Naive thymus-derived CD4-positive, alpha-beta T cell (primary cell): Measurements from ENCODE around the gene PINLYP. TPM values are rescaled to one million over a fixed set of nuclear protein-coding genes. Genes with fewer than 3 reads are reported as not detected.

Experiments used
- ATAC-seq: fragments of 150-1000 bp; cut with Tn5 transposase; 2 replicates; pipeline ENCODE4 v1.10.0; 2021; ENCODE audit warnings: mild to moderate bottlenecking, moderate library complexity
- CTCF ChIA-PET: fragments of 350-600 bp; sonication (Branson Sonifier 250); formaldehyde crosslinking; loops from one replicate; lab custom pipeline; 2021; ENCODE audit warnings: antibody characterized with exemption; lab: Charles Lee
- POLR2A ChIA-PET: fragments of 350-600 bp; sonication (Branson Sonifier 250); formaldehyde crosslinking; loops from one replicate; lab custom pipeline; 2021; ENCODE audit warnings: antibody characterized with exemption, inconsistent platforms; lab: Charles Lee
- DNase-seq, 9 donors: peaks; one replicate each; pipeline versions ENCODE4 v3.0.0 to v3.0.0-alpha.2; 2020 to 2022; ENCODE audit warnings: mixed read lengths in 1 of 9
- H3K27ac ChIP-seq: one replicate; pipeline ENCODE4 v1.7.0; 2013; ENCODE audit warnings: mild to moderate bottlenecking, low read depth, low read length, moderate library complexity
- H3K27me3 ChIP-seq, 2 donors: one replicate each; pipeline ENCODE4 v1.7.0; 2013; ENCODE audit warnings: low read length in 2 of 2, mild to moderate bottlenecking in 2 of 2, moderate library complexity in 2 of 2; ENCODE audit not compliant: control insufficient read depth in 2 of 2, insufficient read depth in 2 of 2
- H3K36me3 ChIP-seq, 3 experiments: 1 replicate in 2 of 3; 2 replicates in 1 of 3; pipeline ENCODE4 v1.7.0; 2013; ENCODE audit warnings: low read length in 3 of 3, mild to moderate bottlenecking in 3 of 3, moderate library complexity in 1 of 3; ENCODE audit not compliant: insufficient read depth in 3 of 3, control insufficient read depth in 2 of 3
- H3K4me1 ChIP-seq, 2 donors: one replicate each; pipeline ENCODE4 v1.7.0; 2013; ENCODE audit warnings: low read length in 2 of 2, mild to moderate bottlenecking in 2 of 2, moderate library complexity in 1 of 2; ENCODE audit not compliant: control insufficient read depth in 2 of 2, insufficient read depth in 2 of 2
- H3K4me3 ChIP-seq: 2 replicates; pipeline ENCODE4 v1.7.0; 2013; ENCODE audit warnings: mild to moderate bottlenecking, low read length
- H3K9me3 ChIP-seq, 3 experiments: 1 replicate in 2 of 3; 2 replicates in 1 of 3; pipeline ENCODE4 v1.7.0; 2013; ENCODE audit warnings: low read length in 3 of 3; ENCODE audit not compliant: control insufficient read depth in 2 of 3
- H3K27ac Mint-ChIP-seq, 9 donors: one replicate each; pipeline ENCODE4 v1.8.0; 2020 to 2022; ENCODE audit warnings: mixed read lengths in 9 of 9, mild to moderate bottlenecking in 8 of 9, moderate library complexity in 5 of 9, inconsistent platforms in 2 of 9
- H3K27me3 Mint-ChIP-seq, 5 donors: one replicate each; pipeline ENCODE4 v1.8.0; 2021 to 2022; ENCODE audit warnings: mixed read lengths in 5 of 5, mild to moderate bottlenecking in 1 of 5
- H3K36me3 Mint-ChIP-seq, 5 donors: one replicate each; pipeline ENCODE4 v1.8.0; 2020 to 2022; ENCODE audit warnings: mixed read lengths in 5 of 5, mild to moderate bottlenecking in 3 of 5, inconsistent platforms in 1 of 5
- H3K4me1 Mint-ChIP-seq, 7 donors: one replicate each; pipeline ENCODE4 v1.8.0; 2020 to 2022; ENCODE audit warnings: mixed read lengths in 7 of 7, mild to moderate bottlenecking in 3 of 7, inconsistent platforms in 1 of 7
- H3K4me3 Mint-ChIP-seq, 10 donors: one replicate each; pipeline ENCODE4 v1.8.0; 2020 to 2022; ENCODE audit warnings: mild to moderate bottlenecking in 10 of 10, mixed read lengths in 10 of 10, moderate library complexity in 6 of 10, inconsistent platforms in 2 of 10
- H3K9me3 Mint-ChIP-seq, 11 donors: one replicate each; pipeline ENCODE4 v1.8.0; 2020 to 2022; ENCODE audit warnings: mixed read lengths in 11 of 11, mild to moderate bottlenecking in 4 of 11, inconsistent platforms in 1 of 11, moderate library complexity in 1 of 11
- intact Hi-C, 2 donors: fragments of 100-400 bp; cut with micrococcal nuclease; formaldehyde crosslinking; loops; one replicate each; pipeline ENCODE4 v1.15.1; 2023
- polyA plus RNA-seq, 2 donors: library from polyadenylated mRNA; unstranded; fragments of 300-500 nt; fragmentation: Illumina TruSeq; gene quantifications; one replicate each; pipeline ENCODE4 v1.2.3, GENCODE V29; 2021
- total RNA-seq, 6 experiments: library from RNA in 5 of 6; stranded (reverse) in 5 of 6; gene quantifications; 1 replicate in 5 of 6; 2 replicates in 1 of 6; pipeline ENCODE4 v1.2.3 and lab custom pipeline; 2021 to 2026

Gene PINLYP
- total and polyA plus RNA-seq, 7 experiments from 2014 or later, result 0.27 to 5.8 (median 0.54) TPM; not detected in 1

- no peaks in the 10 kb centered on the region for H3K9me3 Mint-ChIP-seq
- H3K4me3 Mint-ChIP-seq, result peak overlapping the region; percentile 88 to 98 (median 92)
- no peaks in the 10 kb centered on the region for H3K27me3 ChIP-seq
- no peak for ATAC-seq
- peaks cover 5 to 30% (median 23%) of the 10 kb centered on the region in 7 donors for H3K4me1 Mint-ChIP-seq
- no peaks in the 10 kb centered on the region for H3K9me3 ChIP-seq
- H3K36me3 ChIP-seq, result no peaks in the 10 kb centered on the region
- H3K4me1 ChIP-seq, result peaks cover 15 to 19% of the 10 kb centered on the region in 2 donors
- DNase-seq, result peak in 1 of 9 donors; percentile 38
- peak overlapping the region; percentile 68 for H3K27ac ChIP-seq
- peak overlapping the region; percentile 90 to 95 (median 94) for H3K27ac Mint-ChIP-seq
- no peaks in the 10 kb centered on the region for H3K27me3 Mint-ChIP-seq
- intact Hi-C loops, result loop anchor here (2.0 kb wide), 3 partner anchors 22 to 136 kb away; no protein-coding TSS in a partner anchor
- peak overlapping the region; percentile 98 for H3K4me3 ChIP-seq
- H3K36me3 Mint-ChIP-seq, result peaks cover 0 to 7% (median 4%) of the 10 kb centered on the region in 5 donors
- ChIA-PET CTCF (interaction anchor here (0.6 to 2.3 kb wide), 8 partner anchors 13 to 100 kb away, joined by 3 to 20 read pairs (median 4); no protein-coding TSS in a partner anchor), POLR2A (interaction anchor here (0.6 to 5.0 kb wide), 21 partner anchors 8 to 136 kb away, joined by 3 to 30 read pairs (median 5); partner anchors contain the start of genes IRGQ, PHLDB3, XRCC1 and ZNF576)
Observed at GRCh38 chr19:43532571-43532961, 43.0 kb upstream of the PINLYP start.

GRCh38 chr19:43532962-43533545 is 42.5 kb upstream of the PINLYP start, which contains the start of gene ZNF575:
ZNF575 (plus strand) TSS chr19:43533188; CDS start chr19:43534423, 1,235 bp downstream.
- DNase-seq (peak; percentile 61 to 91 (median 87)), ATAC-seq (peak; percentile 64)
- CTCF ChIA-PET, result interaction anchor here (0.6 to 2.3 kb wide), 8 partner anchors 13 to 97 kb away, joined by 3 to 20 read pairs (median 4); no protein-coding TSS in a partner anchor
- Histone ChIP-seq H3K27ac (peak within 1 kb of the TSS; percentile 68), H3K4me1 (peaks cover 12 to 14% of the 10 kb centered on the region in 2 donors), H3K36me3 (peaks cover 0 to 2% (median 0%) of the 10 kb centered on the region in 3 experiments), H3K9me3 (no peaks in the 10 kb centered on the region), H3K4me3 (peak within 1 kb of the TSS; percentile 98), H3K27me3 (no peaks in the 10 kb centered on the region)
- H3K27ac Mint-ChIP-seq, result peak within 1 kb of the TSS; percentile 90 to 98 (median 95)
- no peaks in the 10 kb centered on the region for H3K9me3 Mint-ChIP-seq
- intact Hi-C loops, result loop anchor here (1.0 to 2.0 kb wide), 9 partner anchors 8 to 136 kb away; partner anchors contain the start of genes PHLDB3 (in 2 of the 2), PINLYP (in 2 of the 2), XRCC1 (in 2 of the 2) and IRGQ (in 1 of the 2)
- POLR2A ChIA-PET, result interaction anchor here (0.6 to 5.0 kb wide), 24 partner anchors 8 to 136 kb away, joined by 3 to 30 read pairs (median 5); partner anchors contain the start of genes IRGQ, PHLDB3, XRCC1 and ZNF576
- H3K4me1 Mint-ChIP-seq, result peaks cover 5 to 27% (median 18%) of the 10 kb centered on the region in 7 donors
- H3K36me3 Mint-ChIP-seq, result peaks cover 0 to 7% (median 4%) of the 10 kb centered on the region in 5 donors
- H3K4me3 Mint-ChIP-seq, result peak within 1 kb of the TSS; percentile 88 to 98 (median 95)
- no peaks in the 10 kb centered on the region for H3K27me3 Mint-ChIP-seq

GRCh38 chr19:43533546-43534304 is 41.9 kb upstream of the PINLYP start:
- H3K9me3 ChIP-seq, result peaks cover 0 to 3% (median 0%) of the 10 kb centered on the region in 3 experiments
- peak overlapping the region; percentile 90 to 98 (median 95) for H3K27ac Mint-ChIP-seq
- H3K4me3 Mint-ChIP-seq, result peak overlapping the region; percentile 88 to 98 (median 95)
- H3K36me3 Mint-ChIP-seq, result peaks cover 6 to 12% (median 10%) of the 10 kb centered on the region in 5 donors
- H3K4me1 Mint-ChIP-seq, result peaks cover 5 to 27% (median 17%) of the 10 kb centered on the region in 7 donors
- no peaks in the 10 kb centered on the region for H3K27me3 Mint-ChIP-seq
- H3K4me3 ChIP-seq, result peak overlapping the region; percentile 98
- H3K27me3 ChIP-seq, result no peaks in the 10 kb centered on the region
- ChIA-PET CTCF (interaction anchor here (0.7 to 2.0 kb wide), 5 partner anchors 9 to 98 kb away, joined by 3 to 12 read pairs (median 3); no protein-coding TSS in a partner anchor), POLR2A (interaction anchor here (0.7 to 5.0 kb wide), 18 partner anchors 9 to 115 kb away, joined by 3 to 30 read pairs (median 6); partner anchors contain the start of genes IRGQ, PHLDB3, XRCC1 and ZNF576)
- ATAC-seq (peak; percentile 89), DNase-seq (peak; percentile 82 to 98 (median 90))
- intact Hi-C loops, result loop anchor here (1.0 to 2.0 kb wide), 9 partner anchors 8 to 135 kb away; partner anchors contain the start of genes IRGQ (in 2 of the 2), PHLDB3 (in 2 of the 2), PINLYP (in 2 of the 2) and XRCC1 (in 2 of the 2)
- peak overlapping the region; percentile 68 for H3K27ac ChIP-seq
- peaks cover 0 to 5% (median 2%) of the 10 kb centered on the region in 11 donors for H3K9me3 Mint-ChIP-seq
- peaks cover 0 to 9% (median 0%) of the 10 kb centered on the region in 3 experiments for H3K36me3 ChIP-seq
- peaks cover 12 to 14% of the 10 kb centered on the region in 2 donors for H3K4me1 ChIP-seq

- Histone ChIP-seq H3K4me1 (peaks cover 12 to 14% of the 10 kb centered on the region in 2 donors), H3K27me3 (no peaks in the 10 kb centered on the region), H3K9me3 (peaks cover 0 to 10% (median 0%) of the 10 kb centered on the region in 3 experiments), H3K27ac (peak overlapping the region; percentile 68), H3K36me3 (peaks cover 0 to 15% (median 0%) of the 10 kb centered on the region in 3 experiments), H3K4me3 (no peak overlapping the region)
- Mint-ChIP-seq H3K4me3 (peak overlapping the region; percentile 88 to 98 (median 95)), H3K27ac (peak overlapping the region; percentile 90 to 98 (median 95)), H3K27me3 (no peaks in the 10 kb centered on the region), H3K36me3 (peaks cover 12 to 18% (median 16%) of the 10 kb centered on the region in 5 donors), H3K4me1 (peaks cover 5 to 27% (median 17%) of the 10 kb centered on the region in 7 donors), H3K9me3 (peaks cover 0 to 12% (median 6%) of the 10 kb centered on the region in 11 donors)
- ChIA-PET POLR2A (interaction anchor here (1.0 to 5.0 kb wide), 7 partner anchors 10 to 95 kb away, joined by 3 to 30 read pairs (median 8); partner anchors contain the start of genes IRGQ and ZNF576), CTCF (interaction anchor here (0.9 to 2.0 kb wide), 2 partner anchors 10 to 21 kb away, joined by 3 to 6 read pairs; no protein-coding TSS in a partner anchor)
- DNase-seq, result no peak
- ATAC-seq, result no peak
- intact Hi-C loops, result loop anchor here in 1 of 2 donors (1.0 kb wide), 1 partner anchor 62 kb away; the partner anchor contains the start of genes IRGQ and ZNF576
Observed at GRCh38 chr19:43534305-43534815, 41.2 kb upstream of the PINLYP start.

GRCh38 chr19:43534816-43535761 is 40.5 kb upstream of the PINLYP start:
- Mint-ChIP-seq H3K27me3 (no peaks in the 10 kb centered on the region), H3K4me1 (peaks cover 5 to 27% (median 17%) of the 10 kb centered on the region in 7 donors), H3K4me3 (peak overlapping the region in 3 of 10 donors; percentile 54 to 62 (median 61)), H3K36me3 (peaks cover 13 to 24% (median 22%) of the 10 kb centered on the region in 5 donors), H3K27ac (peak overlapping the region; percentile 18 to 98 (median 87)), H3K9me3 (peaks cover 0 to 16% (median 7%) of the 10 kb centered on the region in 11 donors)
- H3K4me3 ChIP-seq, result no peak overlapping the region
- H3K4me1 ChIP-seq, result peaks cover 12 to 14% of the 10 kb centered on the region in 2 donors
- intact Hi-C loops, result loop anchor here in 1 of 2 donors (1.0 kb wide), 1 partner anchor 61 kb away; the partner anchor contains the start of genes IRGQ and ZNF576
- ChIA-PET POLR2A (interaction anchor here (1.5 to 5.0 kb wide), 2 partner anchors 20 to 33 kb away, joined by 3 to 30 read pairs; no protein-coding TSS in a partner anchor), CTCF (interaction anchor here (0.9 to 4.1 kb wide), 5 partner anchors 11 to 62 kb away, joined by 3 to 20 read pairs (median 6); no protein-coding TSS in a partner anchor)
- peaks cover 0 to 10% (median 0%) of the 10 kb centered on the region in 3 experiments for H3K9me3 ChIP-seq
- H3K36me3 ChIP-seq, result peaks cover 0 to 22% (median 0%) of the 10 kb centered on the region in 3 experiments
- ATAC-seq, result no peak
- peak overlapping the region; percentile 68 for H3K27ac ChIP-seq
- DNase-seq, result peak in 1 of 9 donors; percentile 2
- H3K27me3 ChIP-seq, result no peaks in the 10 kb centered on the region
